HL-60 (cell line): ENCODE data around the gene ERBIN.

Source experiments
- GABPA ChIP-seq: IDR thresholded peaks from 2 replicates; pipeline ENCODE4 v1.6.1; 2012; ENCODE audit warnings: low read depth
- POLR2AphosphoS5 ChIP-seq: IDR thresholded peaks from 2 replicates; pipeline ENCODE4 v1.6.1; 2012; ENCODE audit warnings: low read depth
- TF ChIP-seq, protein P1 (sequence below): IDR thresholded peaks from one replicate; pipeline ENCODE4 v1.5.1; 2011; ENCODE audit warnings: low read length, control low read depth, inconsistent platforms; ENCODE audit not compliant: insufficient read depth

DNA sequence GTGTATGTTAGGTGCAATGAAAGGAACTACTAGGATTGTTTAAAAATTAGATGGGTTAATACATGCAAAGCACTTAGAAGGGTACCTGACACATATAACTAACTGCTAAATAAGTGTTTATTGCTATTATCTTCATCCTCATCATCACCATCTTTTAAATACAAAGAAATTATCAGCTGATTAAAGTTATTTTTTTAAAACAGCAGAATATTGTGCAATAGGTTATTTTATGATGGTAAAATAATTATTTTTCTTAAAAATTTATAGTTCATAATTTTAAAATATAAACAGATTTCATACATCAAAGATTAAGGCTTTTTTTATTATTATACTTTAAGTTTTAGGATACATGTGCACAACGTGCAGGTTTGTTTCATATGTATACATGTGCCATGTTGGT, 130.9 kb downstream of the ERBIN start:
- TF ChIP-seq, protein P1, sequence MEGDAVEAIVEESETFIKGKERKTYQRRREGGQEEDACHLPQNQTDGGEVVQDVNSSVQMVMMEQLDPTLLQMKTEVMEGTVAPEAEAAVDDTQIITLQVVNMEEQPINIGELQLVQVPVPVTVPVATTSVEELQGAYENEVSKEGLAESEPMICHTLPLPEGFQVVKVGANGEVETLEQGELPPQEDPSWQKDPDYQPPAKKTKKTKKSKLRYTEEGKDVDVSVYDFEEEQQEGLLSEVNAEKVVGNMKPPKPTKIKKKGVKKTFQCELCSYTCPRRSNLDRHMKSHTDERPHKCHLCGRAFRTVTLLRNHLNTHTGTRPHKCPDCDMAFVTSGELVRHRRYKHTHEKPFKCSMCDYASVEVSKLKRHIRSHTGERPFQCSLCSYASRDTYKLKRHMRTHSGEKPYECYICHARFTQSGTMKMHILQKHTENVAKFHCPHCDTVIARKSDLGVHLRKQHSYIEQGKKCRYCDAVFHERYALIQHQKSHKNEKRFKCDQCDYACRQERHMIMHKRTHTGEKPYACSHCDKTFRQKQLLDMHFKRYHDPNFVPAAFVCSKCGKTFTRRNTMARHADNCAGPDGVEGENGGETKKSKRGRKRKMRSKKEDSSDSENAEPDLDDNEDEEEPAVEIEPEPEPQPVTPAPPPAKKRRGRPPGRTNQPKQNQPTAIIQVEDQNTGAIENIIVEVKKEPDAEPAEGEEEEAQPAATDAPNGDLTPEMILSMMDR: no peak
- TF ChIP-seq POLR2AphosphoS5 (no peak), GABPA (no peak)
